Heart left ventricle (tissue), 16 donors: ENCODE measurements around the gene AMOTL2. TPM values are rescaled to one million over a fixed set of nuclear protein-coding genes. Genes with fewer than 3 reads are reported as not detected.

Experiments
- ATAC-seq, 4 donors: fragments of 200-7000 bp; cut with Tn5 transposase; one replicate each; pipeline ENCODE4 v1.9.1; 2020 to 2022; ENCODE audit warnings: moderate library complexity in 4 of 4, mild to moderate bottlenecking in 3 of 4, moderate number of reproducible peaks in 1 of 4
- DNase-seq, 5 donors: peaks; one replicate each; pipeline ENCODE4 v3.0.0-alpha.2; 2020
- H3K27ac ChIP-seq, 12 donors: fragments of 200-600 bp; sonication (generic) in 4 of 12; one replicate each; pipeline versions ENCODE4 v1.5.0 to v1.8.0; 2016 to 2022; ENCODE audit warnings: mild to moderate bottlenecking in 2 of 12
- H3K27me3 ChIP-seq, 9 donors: fragments of 200-600 bp; sonication (generic) in 2 of 9; one replicate each; pipeline versions ENCODE4 v1.5.1 to v1.8.0; 2016 to 2022; ENCODE audit warnings: mild to moderate bottlenecking in 3 of 9
- H3K36me3 ChIP-seq, 9 donors: fragments of 200-600 bp; sonication (generic) in 2 of 9; one replicate each; pipeline versions ENCODE4 v1.5.0 to v1.8.0; 2018 to 2022; ENCODE audit warnings: mild to moderate bottlenecking in 2 of 9
- H3K4me1 ChIP-seq, 12 donors: fragments of 200-600 bp; sonication (generic) in 4 of 12; one replicate each; pipeline versions ENCODE4 v1.5.0 to v1.8.0; 2016 to 2022; ENCODE audit warnings: mild to moderate bottlenecking in 3 of 12
- H3K4me3 ChIP-seq, 12 donors: fragments of 200-600 bp; sonication (generic) in 4 of 12; one replicate each; pipeline versions ENCODE4 v1.5.0 to v1.8.0; 2017 to 2022; ENCODE audit warnings: mild to moderate bottlenecking in 9 of 12, moderate library complexity in 4 of 12
- H3K9me3 ChIP-seq, 12 donors: fragments of 200-600 bp; sonication (generic) in 4 of 12; one replicate each; pipeline versions ENCODE4 v1.5.0 to v1.8.0; 2016 to 2022; ENCODE audit warnings: mild to moderate bottlenecking in 1 of 12
- POLR2A ChIP-seq, 2 donors: fragments of 450-650 bp; IDR thresholded peaks; one replicate each; pipeline ENCODE4 v1.6.1; 2017; ENCODE audit warnings: antibody characterized with exemption in 2 of 2, mild to moderate bottlenecking in 2 of 2, moderate library complexity in 2 of 2
- WGBS, 4 donors: extraction: QIAGEN DNeasy Blood & Tissue Kit in 2 of 4; methylation state at CpG; one replicate each; pipeline versions ENCODE4 v1.1.5 to v1.1.7; 2013 to 2018; 5-methylcytosine and 5-hydroxymethylcytosine counted together
- intact Hi-C, 10 donors: fragments of 100-400 bp; cut with DNase I; formaldehyde crosslinking; loops; one replicate each; pipeline versions ENCODE4 v1.11.1 to v1.14.2; 2022
- polyA plus RNA-seq, 2 donors: library from polyadenylated mRNA; stranded (reverse); fragments of 200-250 nt; gene quantifications; one replicate each; pipeline ENCODE4 v1.2.3, GENCODE V29; 2013
- total RNA-seq, 9 donors: library from RNA; depleted of rRNA in 2 of 9; stranded (reverse); fragments of >200 nt in 2 of 9; fragmentation: NEBNext Ultra II Directional in 3 of 9; extraction: Animal tissue kit (Norgen Biotek cat#: 25700) in 3 of 9; gene quantifications; one replicate each; pipeline versions ENCODE4 v1.1.0 to v1.2.4, GENCODE V29; 2016 to 2023
- TF ChIP-seq, protein P1 (sequence below), 12 donors: fragments of 200-600 bp; sonication (generic) in 4 of 12; IDR thresholded peaks; one replicate each; pipeline versions ENCODE4 v1.5.0 to v1.8.0; 2018 to 2022; ENCODE audit warnings: antibody characterized with exemption in 12 of 12, mild to moderate bottlenecking in 5 of 12
- donor health status: ischemic (EF 13 %, LVEDD 7.1; RV severe dilation, severe dysfunction).
- donor health status: healthy with polysubstance abuse.
- donor health status: DM: no; HTN: yes; CAD: no.
- donor health status: DM: no; HTN: no; CAD: no.
- donor health status: ischemic (EF 25% LVEDD 6.9; RV normal size, moderate dysfunction).
- donor health status: ischemic (EF 25% LVEDD 5.7; RV mildly dilated, moderate dysfunction).
- donor health status: healthy.
- donor health status: DM: yes; HTN: yes; CAD: no.
- donor health status: ischemic (EF 35%, LVEDD 5.7; RV mildly dilated, moderate dysfunction).
- donor health status: nonischemic (EF 11% LVEDD 7.7; RV severe dilation, severe dysfunction).
- donor health status: DM: yes; HTN: yes; CAD: no.
- donor health status: PGD.
- donor health status: ischemic (EF 29% LVEDD 5.4; RV normal size, mild dysfunction).
- donor health status: nonischemic (EF 23%, LVEDD 6.1; RV moderate dilation, normal function).

Gene AMOTL2
- total and polyA plus RNA-seq, 11 donors: 19.0 to 109 (median 48.9) TPM

DNA sequence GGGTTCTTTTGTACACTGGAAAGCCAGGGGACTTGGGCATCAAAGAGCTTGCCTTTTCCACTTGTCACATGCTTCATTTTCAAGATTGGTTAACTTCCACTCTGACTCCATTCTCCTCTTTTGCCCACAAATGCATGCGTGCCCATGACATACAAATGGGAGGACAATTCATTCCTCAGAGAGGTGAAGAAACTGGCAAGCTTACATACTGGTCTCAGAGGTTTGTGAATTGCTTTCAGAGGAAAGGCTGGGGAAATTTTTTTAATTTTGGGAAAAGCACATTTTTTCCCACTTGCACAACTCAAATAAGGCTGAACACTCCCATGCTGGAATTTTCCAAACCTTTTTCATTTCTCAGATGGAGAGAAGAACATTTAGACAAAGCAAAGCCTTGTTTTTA is 20.9 kb upstream of the AMOTL2 start:
- WGBS, 4 donors: 87 to 90% (median 88%) methylated on average over 1 of the region's 1 CpG
- peak overlapping the region in 2 of 12 donors; percentile 3 to 22 for H3K27ac ChIP-seq

DNA sequence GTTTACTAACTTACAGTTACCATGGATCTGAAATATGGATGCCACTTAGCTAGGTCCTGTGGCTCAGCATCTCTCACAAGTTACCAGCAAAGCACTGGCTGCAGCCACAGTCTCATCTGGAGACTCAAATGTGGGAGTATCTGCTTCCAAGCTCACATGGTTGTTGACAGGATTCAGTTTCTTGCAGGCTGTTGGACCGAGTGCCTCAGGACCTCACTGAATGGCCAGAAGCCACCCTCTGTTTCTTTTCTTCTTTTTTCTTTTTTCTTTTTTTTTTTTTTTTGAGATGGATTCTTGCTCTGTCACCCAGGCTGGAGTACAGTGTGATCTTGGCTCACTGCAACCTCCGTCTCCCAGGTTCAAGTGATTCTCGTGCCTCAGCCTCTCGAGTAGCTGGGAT is 20.1 kb upstream of the AMOTL2 start:
- H3K36me3 ChIP-seq: no peaks in the 10 kb centered on the region
- intact Hi-C loops: no loop called here
- TF ChIP-seq POLR2A (IDR thresholded peaks at IDR 0.05): no peak
- peak in 2 of 4 donors; percentile 18 to 33 for ATAC-seq
- WGBS, 4 donors: 73 to 86% (median 81%) methylated on average over 4 of the region's 4 CpGs
- no peak for DNase-seq
- H3K27me3 ChIP-seq: no peaks in the 10 kb centered on the region
- peaks cover 0 to 4% (median 0%) of the 10 kb centered on the region in 12 donors for H3K9me3 ChIP-seq
- H3K4me3 ChIP-seq: no peak overlapping the region
- H3K4me1 ChIP-seq: peaks cover 0 to 41% (median 11%) of the 10 kb centered on the region in 12 donors
- peak overlapping the region in 2 of 12 donors; percentile 21 to 22 for H3K27ac ChIP-seq

More for the DNA sequence above, 20.9 kb upstream of the AMOTL2 start:
- Histone ChIP-seq H3K4me3 (no peak overlapping the region), H3K4me1 (peaks cover 0 to 41% (median 11%) of the 10 kb centered on the region in 12 donors), H3K36me3 (no peaks in the 10 kb centered on the region), H3K9me3 (no peaks in the 10 kb centered on the region), H3K27me3 (no peaks in the 10 kb centered on the region)
- intact Hi-C loops: loop anchor here in 2 of 10 donors (5.0 kb wide), 2 partner anchors 37 to 52 kb away; no protein-coding TSS in a partner anchor
- DNase-seq (no peak), ATAC-seq (no peak)
- TF ChIP-seq POLR2A (IDR thresholded peaks at IDR 0.05): no peak
- TF ChIP-seq, protein P1, sequence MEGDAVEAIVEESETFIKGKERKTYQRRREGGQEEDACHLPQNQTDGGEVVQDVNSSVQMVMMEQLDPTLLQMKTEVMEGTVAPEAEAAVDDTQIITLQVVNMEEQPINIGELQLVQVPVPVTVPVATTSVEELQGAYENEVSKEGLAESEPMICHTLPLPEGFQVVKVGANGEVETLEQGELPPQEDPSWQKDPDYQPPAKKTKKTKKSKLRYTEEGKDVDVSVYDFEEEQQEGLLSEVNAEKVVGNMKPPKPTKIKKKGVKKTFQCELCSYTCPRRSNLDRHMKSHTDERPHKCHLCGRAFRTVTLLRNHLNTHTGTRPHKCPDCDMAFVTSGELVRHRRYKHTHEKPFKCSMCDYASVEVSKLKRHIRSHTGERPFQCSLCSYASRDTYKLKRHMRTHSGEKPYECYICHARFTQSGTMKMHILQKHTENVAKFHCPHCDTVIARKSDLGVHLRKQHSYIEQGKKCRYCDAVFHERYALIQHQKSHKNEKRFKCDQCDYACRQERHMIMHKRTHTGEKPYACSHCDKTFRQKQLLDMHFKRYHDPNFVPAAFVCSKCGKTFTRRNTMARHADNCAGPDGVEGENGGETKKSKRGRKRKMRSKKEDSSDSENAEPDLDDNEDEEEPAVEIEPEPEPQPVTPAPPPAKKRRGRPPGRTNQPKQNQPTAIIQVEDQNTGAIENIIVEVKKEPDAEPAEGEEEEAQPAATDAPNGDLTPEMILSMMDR (IDR thresholded peaks at IDR 0.05): no peak

DNA sequence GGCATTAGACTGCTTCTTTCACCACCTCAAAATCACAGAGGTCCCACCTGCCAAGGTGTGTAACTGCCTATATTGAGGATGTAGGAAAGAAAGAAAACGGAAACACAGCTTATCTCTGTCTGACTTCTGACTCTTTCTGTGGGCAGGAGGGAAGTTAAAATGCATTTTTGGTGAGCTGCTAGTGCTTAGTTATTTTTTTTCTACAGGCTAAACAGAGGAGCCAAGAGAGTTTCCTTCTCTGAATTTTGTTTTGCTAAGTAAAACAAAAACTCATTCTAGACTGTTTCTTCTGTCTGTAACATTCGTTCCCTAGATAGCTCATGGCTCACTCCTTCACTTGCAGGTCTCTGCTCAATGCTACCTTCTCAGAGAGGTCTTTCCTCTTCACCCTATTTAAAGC is 18.8 kb upstream of the AMOTL2 start:
- Histone ChIP-seq H3K4me3 (no peak overlapping the region), H3K27ac (peak overlapping the region in 7 of 12 donors; percentile 3 to 78 (median 22)), H3K9me3 (peaks cover 0 to 4% (median 0%) of the 10 kb centered on the region in 12 donors), H3K4me1 (peaks cover 0 to 41% (median 11%) of the 10 kb centered on the region in 12 donors), H3K36me3 (no peaks in the 10 kb centered on the region), H3K27me3 (no peaks in the 10 kb centered on the region)
- WGBS, 4 donors: 45 to 52% (median 50%) methylated on average over 2 of the region's 2 CpGs
- TF ChIP-seq, protein P1 (IDR thresholded peaks at IDR 0.05): no peak
- intact Hi-C loops: no loop called here
- ATAC-seq (no peak), DNase-seq (no peak)

DNA sequence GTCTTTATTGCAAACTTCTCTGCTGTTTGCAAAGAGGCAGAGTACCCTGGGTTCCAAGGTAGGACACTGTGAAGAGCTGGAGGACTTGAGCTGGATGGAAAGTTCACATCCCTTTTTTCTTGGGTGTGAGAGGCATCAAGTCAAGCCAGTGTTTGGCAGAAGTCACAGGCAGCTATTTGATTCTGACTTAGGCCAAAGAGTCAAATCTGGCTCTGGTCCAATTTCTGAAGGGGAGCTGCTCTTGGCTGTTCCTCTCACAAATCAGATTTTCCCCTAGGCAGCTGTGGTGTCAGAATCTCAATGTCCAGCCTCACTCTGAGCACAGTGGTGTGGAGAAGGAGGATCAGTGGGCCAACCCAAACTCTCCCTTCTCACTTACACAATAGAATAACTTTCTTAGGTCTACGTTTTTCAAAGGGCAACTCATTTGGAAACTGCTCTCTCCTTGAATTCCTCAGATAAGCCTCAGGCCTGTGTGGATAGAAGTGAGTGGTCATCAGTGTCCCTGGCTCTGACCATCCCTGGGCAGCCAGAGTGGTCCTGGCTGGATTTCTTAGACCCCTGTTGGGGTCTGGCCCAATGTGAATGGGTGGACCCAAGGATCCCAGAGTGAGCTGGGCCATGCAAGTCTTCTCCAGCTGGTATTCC is 18.2 kb upstream of the AMOTL2 start:
- intact Hi-C loops: no loop called here
- ATAC-seq (peak; percentile 45 to 88 (median 76)), DNase-seq (peak in 4 of 5 donors; percentile 45 to 53 (median 50))
- 8 to 22% (median 19%) methylated on average over 1 of the region's 1 CpG for WGBS, 4 donors
- Histone ChIP-seq H3K4me1 (peaks cover 0 to 41% (median 11%) of the 10 kb centered on the region in 12 donors), H3K9me3 (peaks cover 0 to 4% (median 0%) of the 10 kb centered on the region in 12 donors), H3K27me3 (no peaks in the 10 kb centered on the region), H3K27ac (peak overlapping the region in 8 of 12 donors; percentile 3 to 78 (median 21)), H3K36me3 (no peaks in the 10 kb centered on the region), H3K4me3 (no peak overlapping the region)
- no peak for TF ChIP-seq POLR2A (IDR thresholded peaks at IDR 0.05)
- TF ChIP-seq, protein P1 (IDR thresholded peaks at IDR 0.05): no peak
